Stomach (tissue), 9 donors: ENCODE data around the gene RRP12. TPM values are rescaled to one million over a fixed set of nuclear protein-coding genes. Genes with fewer than 3 reads are reported as not detected.

Experiments
- DNase-seq, 2 donors: peaks; one replicate each; pipeline versions ENCODE4 v3.0.0 to v3.0.0-alpha.2; 2013 to 2019
- H3K27ac ChIP-seq, 5 donors: fragments of 200-600 bp in 4 of 5; sonication (generic) in 4 of 5; one replicate each; pipeline ENCODE4 v1.5.1; 2013 to 2019; ENCODE audit warnings: mild to moderate bottlenecking in 1 of 5, moderate library complexity in 1 of 5
- H3K27me3 ChIP-seq, 3 donors: fragments of 200-600 bp; sonication (generic); one replicate each; pipeline ENCODE4 v1.5.1; 2017 to 2019; ENCODE audit warnings: mixed run types in 1 of 3
- H3K36me3 ChIP-seq, 4 donors: fragments of 200-600 bp; sonication (generic); 1 replicate in 3 of 4; 2 replicates in 1 of 4; pipeline ENCODE4 v1.5.1; 2016 to 2019
- H3K4me1 ChIP-seq, 4 donors: fragments of 200-600 bp; sonication (generic); one replicate each; pipeline ENCODE4 v1.5.1; 2016 to 2019
- H3K4me3 ChIP-seq, 4 donors: fragments of 200-600 bp; sonication (generic) in 3 of 4; one replicate each; pipeline ENCODE4 v1.5.1; 2016 to 2019; ENCODE audit warnings: mild to moderate bottlenecking in 1 of 4
- H3K9me3 ChIP-seq, 4 donors: fragments of 200-600 bp; sonication (generic); one replicate each; pipeline ENCODE4 v1.5.1; 2016 to 2019
- EP300 ChIP-seq: sonication (generic); formaldehyde crosslinking; IDR thresholded peaks from one replicate; pipeline ENCODE4 v1.6.1; 2017; ENCODE audit warnings: antibody characterized with exemption
- POLR2A ChIP-seq, 4 donors: fragments of 450-650 bp; IDR thresholded peaks; one replicate each; pipeline ENCODE4 v1.6.1; 2016; ENCODE audit warnings: antibody characterized with exemption in 4 of 4, control low read depth in 2 of 4, mild to moderate bottlenecking in 1 of 4, moderate library complexity in 1 of 4
- POLR2AphosphoS5 ChIP-seq, 3 donors: sonication (generic); formaldehyde crosslinking; IDR thresholded peaks; one replicate each; pipeline ENCODE4 v1.6.1; 2016; ENCODE audit warnings: antibody characterized with exemption in 3 of 3
- WGBS, 5 donors: extraction: QIAGEN DNeasy Blood & Tissue Kit in 3 of 5; methylation state at CpG; one replicate each; pipeline versions ENCODE4 v1.1.5 to v1.1.7; 2013 to 2018; 5-methylcytosine and 5-hydroxymethylcytosine counted together
- intact Hi-C: fragments of 100-400 bp; cut with DNase I; formaldehyde crosslinking; loops from one replicate; pipeline ENCODE4 v1.15.1; 2023; ENCODE audit warnings: low total_unique reads
- polyA plus RNA-seq, 3 donors: library from polyadenylated mRNA; stranded (reverse); fragments of 200-250 nt; gene quantifications; one replicate each; pipeline ENCODE4 v1.2.3, GENCODE V29; 2013
- total RNA-seq, 5 donors: library from RNA; depleted of rRNA; stranded (reverse); fragments of >200 nt; gene quantifications; one replicate each; pipeline versions ENCODE4 v1.1.0 to v1.2.3, GENCODE V29; 2014 to 2016
- TF ChIP-seq, protein P1 (sequence below), 7 experiments: fragments of 450-650 bp in 4 of 7; fragments of 200-600 bp in 3 of 7; sonication (generic) in 3 of 7; IDR thresholded peaks; one replicate each; pipeline ENCODE4 v1.5.1; 2016 to 2019; ENCODE audit warnings: antibody characterized with exemption in 7 of 7, control low read depth in 2 of 7, mild to moderate bottlenecking in 1 of 7
- donor health status: healthy with polysubstance abuse.
- donor health status: Bipolar disorder and iron deficiency.
- donor health status: healthy.

Gene RRP12
- total and polyA plus RNA-seq, 8 donors: 3.5 to 22.2 (median 14.4) TPM

DNA sequence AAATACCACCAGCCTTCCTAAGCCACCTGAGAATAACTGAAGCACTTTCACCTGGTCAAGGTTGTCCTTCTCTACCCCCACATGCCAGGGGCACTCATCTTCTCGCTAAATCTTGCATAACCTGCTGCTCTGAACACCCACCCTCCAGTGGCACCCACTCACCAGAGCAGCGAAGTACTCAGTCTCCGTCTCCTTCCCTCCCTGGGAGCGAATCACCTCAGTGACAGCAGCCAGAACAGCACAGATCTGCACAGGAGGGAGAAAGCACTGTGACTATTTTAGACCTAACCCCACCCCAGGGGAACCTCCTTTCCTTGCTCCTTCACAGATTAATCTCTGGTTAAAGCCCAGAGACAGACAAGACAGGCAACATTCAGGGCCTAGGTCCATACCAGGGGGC is 5.1 kb downstream of the RRP12 start:
- H3K4me3 ChIP-seq: no peak overlapping the region
- peaks cover 29 to 70% (median 66%) of the 10 kb centered on the region in 4 donors for H3K36me3 ChIP-seq
- no peaks in the 10 kb centered on the region for H3K27me3 ChIP-seq
- 73 to 99% (median 94%) methylated on average over 4 of the region's 4 CpGs for WGBS, 5 donors
- no peaks in the 10 kb centered on the region for H3K9me3 ChIP-seq
- no peak for DNase-seq
- no peak overlapping the region for H3K27ac ChIP-seq
- peaks cover 10 to 19% (median 13%) of the 10 kb centered on the region in 4 donors for H3K4me1 ChIP-seq
- intact Hi-C loops: no loop called here
- TF ChIP-seq POLR2A (IDR thresholded peaks at IDR 0.05) (no peak), POLR2AphosphoS5 (IDR thresholded peaks at IDR 0.05) (no peak), EP300 (no peak)
- TF ChIP-seq, protein P1, sequence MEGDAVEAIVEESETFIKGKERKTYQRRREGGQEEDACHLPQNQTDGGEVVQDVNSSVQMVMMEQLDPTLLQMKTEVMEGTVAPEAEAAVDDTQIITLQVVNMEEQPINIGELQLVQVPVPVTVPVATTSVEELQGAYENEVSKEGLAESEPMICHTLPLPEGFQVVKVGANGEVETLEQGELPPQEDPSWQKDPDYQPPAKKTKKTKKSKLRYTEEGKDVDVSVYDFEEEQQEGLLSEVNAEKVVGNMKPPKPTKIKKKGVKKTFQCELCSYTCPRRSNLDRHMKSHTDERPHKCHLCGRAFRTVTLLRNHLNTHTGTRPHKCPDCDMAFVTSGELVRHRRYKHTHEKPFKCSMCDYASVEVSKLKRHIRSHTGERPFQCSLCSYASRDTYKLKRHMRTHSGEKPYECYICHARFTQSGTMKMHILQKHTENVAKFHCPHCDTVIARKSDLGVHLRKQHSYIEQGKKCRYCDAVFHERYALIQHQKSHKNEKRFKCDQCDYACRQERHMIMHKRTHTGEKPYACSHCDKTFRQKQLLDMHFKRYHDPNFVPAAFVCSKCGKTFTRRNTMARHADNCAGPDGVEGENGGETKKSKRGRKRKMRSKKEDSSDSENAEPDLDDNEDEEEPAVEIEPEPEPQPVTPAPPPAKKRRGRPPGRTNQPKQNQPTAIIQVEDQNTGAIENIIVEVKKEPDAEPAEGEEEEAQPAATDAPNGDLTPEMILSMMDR (IDR thresholded peaks at IDR 0.05): no peak

DNA sequence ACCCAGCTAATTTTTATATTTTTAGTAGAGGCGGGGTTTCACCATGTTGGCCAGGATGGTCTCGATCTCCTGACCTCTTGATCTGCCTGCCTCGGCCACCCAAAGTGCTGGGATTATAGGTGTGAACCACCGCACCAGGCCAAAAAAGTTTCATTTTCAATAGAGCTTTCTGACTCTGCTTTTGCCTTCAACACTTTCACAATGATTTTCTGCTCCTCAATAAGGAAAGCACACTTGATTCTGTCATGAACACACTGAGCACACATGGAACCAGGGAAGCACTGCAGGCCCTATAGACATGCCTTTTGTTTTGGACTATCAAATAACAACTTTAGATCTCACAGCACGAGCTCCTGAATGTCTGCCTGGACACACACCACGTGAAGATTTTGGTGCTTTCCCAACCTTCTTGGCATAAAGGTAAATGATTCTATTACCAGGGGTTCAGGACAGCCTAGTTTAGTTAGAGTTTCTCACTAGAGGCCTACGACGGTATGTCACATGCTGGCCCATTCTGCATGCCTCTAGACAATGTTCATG is 8.0 kb downstream of the RRP12 start:
- DNase-seq: no peak
- Histone ChIP-seq H3K36me3 (peaks cover 45 to 97% (median 96%) of the 10 kb centered on the region in 4 donors), H3K27me3 (no peaks in the 10 kb centered on the region), H3K9me3 (no peaks in the 10 kb centered on the region), H3K4me3 (no peak overlapping the region), H3K4me1 (no peaks in the 10 kb centered on the region), H3K27ac (no peak overlapping the region)
- no peak for TF ChIP-seq EP300
- TF ChIP-seq POLR2A (IDR thresholded peaks at IDR 0.05): no peak
- TF ChIP-seq, protein P1 (IDR thresholded peaks at IDR 0.05): no peak
- no peak for TF ChIP-seq POLR2AphosphoS5 (IDR thresholded peaks at IDR 0.05)
- 84 to 95% (median 92%) methylated on average over 8 of the region's 8 CpGs for WGBS, 5 donors
- intact Hi-C loops: no loop called here

DNA sequence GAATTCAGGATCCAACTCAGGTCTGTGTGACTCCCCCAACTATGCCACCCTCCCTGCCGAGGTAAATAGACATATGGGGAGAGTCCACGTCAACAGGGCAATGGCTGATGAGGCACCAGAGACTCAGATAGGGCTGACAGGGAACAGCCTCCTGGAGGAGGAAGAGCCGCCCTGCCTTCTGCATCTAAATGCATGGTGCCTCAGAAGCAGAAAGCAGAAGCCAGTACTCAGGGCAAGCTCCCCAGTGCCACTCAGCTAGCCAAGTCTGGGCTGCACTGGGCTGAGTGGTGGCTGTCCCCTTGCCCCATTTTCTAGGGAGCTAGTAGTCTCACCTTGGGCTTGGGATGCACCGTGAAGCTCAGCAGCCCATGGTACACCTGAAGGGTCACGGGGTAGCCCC is 11.0 kb downstream of the RRP12 start:
- H3K4me3 ChIP-seq: no peak overlapping the region
- H3K27me3 ChIP-seq: no peaks in the 10 kb centered on the region
- intact Hi-C loops: no loop called here
- H3K4me1 ChIP-seq: no peaks in the 10 kb centered on the region
- TF ChIP-seq EP300 (no peak), POLR2AphosphoS5 (IDR thresholded peaks at IDR 0.05) (no peak), POLR2A (IDR thresholded peaks at IDR 0.05) (no peak)
- TF ChIP-seq, protein P1 (IDR thresholded peaks at IDR 0.05): no peak
- DNase-seq: no peak
- 89 to 99% (median 95%) methylated on average over 4 to 5 of the region's 5 CpGs for WGBS, 5 donors
- no peaks in the 10 kb centered on the region for H3K9me3 ChIP-seq
- no peak overlapping the region for H3K27ac ChIP-seq
- H3K36me3 ChIP-seq: peaks cover 37 to 100% (median 99%) of the 10 kb centered on the region in 4 donors

DNA sequence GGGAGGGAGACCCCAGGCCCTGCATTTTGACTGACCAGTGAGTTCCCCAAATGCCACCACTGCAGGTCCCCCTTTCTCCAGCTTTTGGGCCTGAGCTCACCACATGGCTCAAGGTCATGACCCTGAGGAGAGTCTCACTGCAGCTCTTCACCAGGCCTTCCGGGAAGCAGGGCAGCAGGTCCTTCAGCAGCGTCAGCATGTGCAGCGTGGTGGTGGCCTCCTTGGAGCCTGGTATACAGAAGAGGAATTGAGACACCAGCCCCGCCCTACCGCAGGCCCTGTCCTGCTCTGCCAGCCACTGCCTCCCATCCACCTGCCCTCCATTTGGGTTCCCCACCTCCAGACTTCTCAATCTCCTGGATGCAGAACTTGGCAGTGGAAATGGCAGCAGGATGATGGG is 13.0 kb downstream of the RRP12 start:
- Histone ChIP-seq H3K27me3 (no peaks in the 10 kb centered on the region), H3K36me3 (peaks cover 30 to 100% (median 99%) of the 10 kb centered on the region in 4 donors), H3K4me3 (no peak overlapping the region), H3K27ac (no peak overlapping the region), H3K4me1 (no peaks in the 10 kb centered on the region), H3K9me3 (no peaks in the 10 kb centered on the region)
- TF ChIP-seq POLR2AphosphoS5 (IDR thresholded peaks at IDR 0.05) (no peak), POLR2A (IDR thresholded peaks at IDR 0.05) (no peak), EP300 (no peak)
- TF ChIP-seq, protein P1 (IDR thresholded peaks at IDR 0.05): no peak
- 95 to 100% (median 97%) methylated on average over 2 to 5 of the region's 5 CpGs for WGBS, 5 donors
- DNase-seq: no peak
- intact Hi-C loops: no loop called here
